Measurements from ENCODE around the gene MMP7. TPM values are rescaled to one million over a fixed set of nuclear protein-coding genes. Genes with fewer than 3 reads are reported as not detected.

The MMP7 gene, protein sequence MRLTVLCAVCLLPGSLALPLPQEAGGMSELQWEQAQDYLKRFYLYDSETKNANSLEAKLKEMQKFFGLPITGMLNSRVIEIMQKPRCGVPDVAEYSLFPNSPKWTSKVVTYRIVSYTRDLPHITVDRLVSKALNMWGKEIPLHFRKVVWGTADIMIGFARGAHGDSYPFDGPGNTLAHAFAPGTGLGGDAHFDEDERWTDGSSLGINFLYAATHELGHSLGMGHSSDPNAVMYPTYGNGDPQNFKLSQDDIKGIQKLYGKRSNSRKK
- total RNA-seq = 1 to 10 TPM in 1 of 4 donors, not detected in 3; 1.1 TPM

DNA sequence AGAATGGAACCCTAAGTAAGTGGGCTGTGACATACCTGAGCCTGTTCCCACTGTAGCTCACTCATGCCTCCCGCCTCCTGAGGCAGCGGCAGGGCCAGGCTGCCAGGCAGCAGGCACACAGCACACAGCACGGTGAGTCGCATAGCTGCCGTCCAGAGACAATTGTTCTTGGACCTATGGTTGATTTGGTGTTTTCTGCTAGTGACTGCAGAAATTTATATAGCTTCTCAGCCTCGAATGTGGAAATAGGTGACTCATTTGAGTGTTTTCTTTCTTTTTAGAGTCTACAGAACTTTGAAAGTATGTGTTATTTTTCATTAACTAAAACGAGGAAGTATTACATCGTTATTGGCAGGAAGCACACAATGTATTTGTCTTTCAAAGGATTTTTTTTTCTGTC lies at the start of gene MMP7:
TSS of gene MMP7 (minus strand) at position 190 of the 400 bp plus-strand sequence. CDS start at position 143, 47 bp downstream.
- Histone ChIP-seq H3K9me3 (no peaks in the 10 kb centered on the region), H3K4me1 (no peaks in the 10 kb centered on the region), H3K27me3 (no peaks in the 10 kb centered on the region), H3K27ac (no peak within 1 kb of the TSS), H3K36me3 (no peaks in the 10 kb centered on the region), H3K4me3 (no peak within 1 kb of the TSS)
- TF ChIP-seq, protein P1, sequence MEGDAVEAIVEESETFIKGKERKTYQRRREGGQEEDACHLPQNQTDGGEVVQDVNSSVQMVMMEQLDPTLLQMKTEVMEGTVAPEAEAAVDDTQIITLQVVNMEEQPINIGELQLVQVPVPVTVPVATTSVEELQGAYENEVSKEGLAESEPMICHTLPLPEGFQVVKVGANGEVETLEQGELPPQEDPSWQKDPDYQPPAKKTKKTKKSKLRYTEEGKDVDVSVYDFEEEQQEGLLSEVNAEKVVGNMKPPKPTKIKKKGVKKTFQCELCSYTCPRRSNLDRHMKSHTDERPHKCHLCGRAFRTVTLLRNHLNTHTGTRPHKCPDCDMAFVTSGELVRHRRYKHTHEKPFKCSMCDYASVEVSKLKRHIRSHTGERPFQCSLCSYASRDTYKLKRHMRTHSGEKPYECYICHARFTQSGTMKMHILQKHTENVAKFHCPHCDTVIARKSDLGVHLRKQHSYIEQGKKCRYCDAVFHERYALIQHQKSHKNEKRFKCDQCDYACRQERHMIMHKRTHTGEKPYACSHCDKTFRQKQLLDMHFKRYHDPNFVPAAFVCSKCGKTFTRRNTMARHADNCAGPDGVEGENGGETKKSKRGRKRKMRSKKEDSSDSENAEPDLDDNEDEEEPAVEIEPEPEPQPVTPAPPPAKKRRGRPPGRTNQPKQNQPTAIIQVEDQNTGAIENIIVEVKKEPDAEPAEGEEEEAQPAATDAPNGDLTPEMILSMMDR (IDR thresholded peaks at IDR 0.05) = no peak
- TF ChIP-seq POLR2A (IDR thresholded peaks at IDR 0.05) = no peak
- no peak for DNase-seq

GRCh38 chr11:102577723-102578122 lies 47.2 kb upstream of the MMP7 start:
- Histone ChIP-seq H3K27ac (no peak overlapping the region), H3K4me3 (no peak overlapping the region), H3K36me3 (no peaks in the 10 kb centered on the region), H3K4me1 (no peaks in the 10 kb centered on the region), H3K9me3 (no peaks in the 10 kb centered on the region), H3K27me3 (no peaks in the 10 kb centered on the region)
- no peak for DNase-seq
- TF ChIP-seq POLR2A (IDR thresholded peaks at IDR 0.05) = no peak
- TF ChIP-seq, protein P1 (IDR thresholded peaks at IDR 0.05) = no peak

DNA sequence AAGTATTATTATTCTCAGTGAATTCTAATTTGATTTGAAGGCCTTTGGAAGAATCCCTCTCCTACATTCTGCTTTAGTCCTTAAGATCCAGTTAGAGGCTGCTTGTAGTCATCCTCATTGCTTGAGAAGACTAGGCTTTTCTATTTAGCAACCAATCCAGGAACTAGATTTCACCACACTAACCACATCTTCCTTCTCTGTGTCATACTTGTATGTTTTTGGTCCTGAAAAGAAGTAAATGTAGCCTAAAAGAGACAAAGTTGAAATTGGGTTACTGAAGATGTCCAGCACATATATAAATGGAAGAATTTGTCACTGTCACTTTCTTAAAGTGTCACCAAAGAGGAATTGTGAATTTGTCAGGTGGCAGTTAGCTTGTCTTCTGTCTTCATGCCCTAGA lies 46.6 kb upstream of the MMP7 start:
- Histone ChIP-seq H3K9me3 (no peaks in the 10 kb centered on the region), H3K36me3 (no peaks in the 10 kb centered on the region), H3K4me1 (no peaks in the 10 kb centered on the region), H3K27me3 (no peaks in the 10 kb centered on the region), H3K27ac (no peak overlapping the region), H3K4me3 (no peak overlapping the region)
- no peak for DNase-seq
- TF ChIP-seq POLR2A (IDR thresholded peaks at IDR 0.05) = no peak
- TF ChIP-seq, protein P1 (IDR thresholded peaks at IDR 0.05) = no peak

DNA sequence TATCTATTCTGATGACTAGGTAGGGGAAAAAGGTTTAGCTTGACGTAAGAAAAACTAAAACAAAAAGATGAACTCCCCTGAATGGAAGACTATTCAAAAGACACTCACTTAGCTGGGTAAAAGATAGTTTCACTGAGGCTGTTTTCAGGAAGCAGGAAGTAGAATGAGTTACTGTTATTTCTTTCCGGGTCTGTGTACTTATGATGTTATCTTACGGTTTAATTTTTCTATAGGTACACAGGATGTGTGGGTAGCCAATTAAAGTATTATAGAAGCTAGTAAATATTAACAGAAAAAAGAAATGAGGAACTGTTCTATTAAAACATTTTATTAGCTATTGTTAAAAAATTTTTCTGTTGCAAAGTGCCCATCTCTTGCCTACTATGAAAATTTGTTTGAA lies 45.8 kb upstream of the MMP7 start:
- no peaks in the 10 kb centered on the region for H3K36me3 ChIP-seq
- H3K27me3 ChIP-seq = no peaks in the 10 kb centered on the region
- DNase-seq = no peak
- TF ChIP-seq, protein P1 (IDR thresholded peaks at IDR 0.05) = no peak
- no peak for TF ChIP-seq POLR2A (IDR thresholded peaks at IDR 0.05)
- H3K9me3 ChIP-seq = no peaks in the 10 kb centered on the region
- no peaks in the 10 kb centered on the region for H3K4me1 ChIP-seq
- H3K4me3 ChIP-seq = no peak overlapping the region
- no peak overlapping the region for H3K27ac ChIP-seq

DNA sequence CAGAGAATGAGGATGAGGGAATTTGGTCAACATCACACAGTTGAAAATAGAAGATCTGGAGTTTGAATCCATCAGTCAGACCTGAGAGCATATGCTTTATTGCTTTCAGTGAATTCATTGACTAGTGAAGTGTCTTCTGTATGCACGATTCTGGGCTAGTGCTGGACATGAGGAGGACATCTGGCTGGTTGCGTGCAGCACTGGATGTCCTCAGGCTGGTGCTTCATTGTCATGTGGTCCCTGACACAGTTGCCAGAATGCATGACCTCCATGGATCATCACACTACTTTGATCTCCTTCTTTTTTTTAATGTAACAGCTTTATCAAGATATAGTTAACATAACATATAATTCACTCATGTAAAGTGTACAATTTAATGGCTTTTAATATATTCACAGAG lies 44.5 kb upstream of the MMP7 start:
- H3K27ac ChIP-seq = no peak overlapping the region
- no peak for DNase-seq
- no peaks in the 10 kb centered on the region for H3K9me3 ChIP-seq
- no peaks in the 10 kb centered on the region for H3K4me1 ChIP-seq
- TF ChIP-seq, protein P1 (IDR thresholded peaks at IDR 0.05) = no peak
- no peak for TF ChIP-seq POLR2A (IDR thresholded peaks at IDR 0.05)
- no peaks in the 10 kb centered on the region for H3K36me3 ChIP-seq
- no peak overlapping the region for H3K4me3 ChIP-seq
- no peaks in the 10 kb centered on the region for H3K27me3 ChIP-seq

Measured in Peyer's patch (tissue), 4 donors.